NK-92 (cell line): ENCODE data around the gene MARK2.

Experiments
- DNase-seq: peaks from one replicate; lab custom pipeline; 2025; ENCODE audit not compliant: unreplicated experiment; lab: John Stamatoyannopoulos, UW

Gene MARK2

GRCh38 chr11:63907808-63908530 is 69.1 kb downstream of the MARK2 start:
- DNase-seq, result no peak

GRCh38 chr11:63908631-63909401 is 69.9 kb downstream of the MARK2 start:
- no peak for DNase-seq

DNA sequence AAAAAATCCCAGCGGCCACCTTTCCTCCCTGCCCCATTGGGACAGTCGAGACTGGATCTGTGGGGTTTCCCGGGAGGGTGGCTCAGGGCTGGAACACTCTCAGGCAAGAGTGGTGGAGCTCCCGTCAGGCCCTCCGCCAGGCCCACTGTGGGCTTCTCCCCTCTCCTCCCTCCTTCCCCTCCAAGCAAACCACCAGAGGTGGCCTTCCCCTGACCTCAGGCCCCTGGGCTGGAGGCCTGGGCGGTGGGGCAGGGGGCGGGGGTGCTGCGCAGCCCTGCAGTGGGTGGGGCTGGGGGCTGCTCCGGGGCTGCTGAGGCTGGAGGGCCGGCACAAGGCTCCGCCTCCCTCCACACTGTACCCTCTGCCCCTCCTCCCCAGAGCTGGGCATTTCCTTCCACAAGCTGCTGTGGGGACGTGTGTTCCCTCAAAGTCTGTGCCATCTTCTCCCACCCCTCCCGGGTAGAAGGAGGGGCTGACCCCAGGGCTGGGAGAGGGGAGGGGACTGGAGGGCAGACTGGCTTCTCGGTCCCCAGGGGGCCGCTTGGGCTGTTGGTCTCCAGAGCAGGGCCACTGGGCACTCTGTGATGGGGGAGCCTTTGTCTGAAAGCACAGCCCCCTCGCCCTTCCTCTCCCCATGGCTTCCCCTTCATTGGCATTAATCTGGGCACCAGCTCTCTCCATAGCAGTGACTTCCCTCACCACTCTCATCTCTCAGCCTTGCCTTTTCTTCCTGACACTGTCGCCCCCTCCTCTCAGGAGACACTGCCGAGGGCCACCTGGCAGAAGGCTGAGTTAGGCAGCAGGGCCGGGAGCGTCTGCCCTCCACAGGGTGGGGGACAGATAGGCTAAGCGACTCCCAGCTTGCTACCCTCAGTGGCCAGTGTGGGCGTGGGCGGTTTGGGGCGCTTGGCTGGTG is 70.9 kb downstream of the MARK2 start:
- no peak for DNase-seq

- no peak for DNase-seq
Observed at GRCh38 chr11:63910675-63911074, 71.8 kb downstream of the MARK2 start.

DNA sequence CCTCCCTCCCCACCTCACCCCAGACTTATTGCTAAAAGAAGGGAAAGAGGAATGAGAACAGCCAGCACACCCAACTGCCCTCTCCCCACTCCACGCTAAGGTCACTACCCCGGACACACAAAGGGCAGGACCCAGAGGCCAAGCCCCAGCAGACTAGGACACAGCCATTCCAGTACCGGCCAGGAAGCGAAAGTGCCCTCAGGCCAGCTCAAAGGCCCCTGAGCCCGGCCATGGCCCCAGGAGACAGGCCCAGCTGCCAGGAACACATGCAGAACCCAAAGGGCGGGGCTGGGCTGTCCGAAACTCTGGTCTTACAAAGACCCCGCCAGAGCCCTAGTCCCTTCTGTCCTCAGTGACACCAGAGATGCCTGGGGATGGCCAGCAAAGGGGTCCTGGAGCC is 72.5 kb downstream of the MARK2 start:
- no peak for DNase-seq

- no peak for DNase-seq
Observed at GRCh38 chr11:63911876-63912275, 73.0 kb downstream of the MARK2 start.

GRCh38 chr11:63912678-63913077 is 73.8 kb downstream of the MARK2 start:
- DNase-seq, result no peak

DNA sequence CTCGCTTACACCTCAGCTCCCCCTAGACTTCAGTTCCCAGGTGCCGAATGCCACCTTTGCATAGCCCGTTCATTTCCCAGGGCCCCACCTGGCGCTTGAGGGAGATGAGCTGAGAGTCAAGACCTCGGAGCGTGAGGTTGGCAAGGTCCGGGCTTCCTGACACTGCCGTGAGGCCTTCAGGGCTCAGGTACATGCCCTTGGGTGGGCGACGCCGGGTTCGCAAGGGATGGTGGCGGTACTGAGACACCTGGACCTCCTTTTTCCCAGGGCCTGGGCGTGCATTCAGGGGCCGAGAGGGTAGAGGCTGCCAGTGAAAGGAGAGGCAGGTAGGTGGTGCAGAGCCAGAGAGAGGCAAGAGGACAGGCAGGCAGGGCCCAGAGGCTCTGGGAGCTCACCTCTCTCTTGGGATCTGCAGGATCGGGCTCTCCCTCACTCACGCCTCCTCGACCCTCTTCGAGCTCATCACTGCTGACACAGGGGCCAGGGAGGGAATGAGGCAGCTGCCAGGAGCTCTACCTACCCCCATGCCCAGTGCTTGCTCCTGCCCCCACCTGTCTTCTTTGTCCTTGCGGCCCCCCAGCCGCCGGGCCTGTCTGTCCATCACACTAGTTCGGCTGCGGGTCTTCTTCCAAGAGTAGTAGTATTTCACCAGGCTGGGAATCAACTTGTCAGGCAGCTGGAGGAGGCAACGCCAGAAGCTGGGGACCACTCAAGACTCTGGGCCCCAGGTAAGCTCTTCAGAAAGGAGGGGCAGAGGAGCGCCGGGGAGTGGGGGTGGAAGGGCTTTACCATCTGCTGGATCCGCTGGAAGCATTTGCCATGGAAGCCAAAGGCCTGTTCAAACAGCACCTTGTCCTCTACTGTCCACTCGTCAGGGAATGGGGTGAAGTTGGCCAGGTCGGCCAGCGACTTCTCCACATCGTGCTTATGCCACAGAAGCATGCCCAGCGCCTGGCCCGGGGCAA is 75.2 kb downstream of the MARK2 start:
- DNase-seq, result no peak

GRCh38 chr11:63914896-63915691 is 76.2 kb downstream of the MARK2 start:
- no peak for DNase-seq

DNA sequence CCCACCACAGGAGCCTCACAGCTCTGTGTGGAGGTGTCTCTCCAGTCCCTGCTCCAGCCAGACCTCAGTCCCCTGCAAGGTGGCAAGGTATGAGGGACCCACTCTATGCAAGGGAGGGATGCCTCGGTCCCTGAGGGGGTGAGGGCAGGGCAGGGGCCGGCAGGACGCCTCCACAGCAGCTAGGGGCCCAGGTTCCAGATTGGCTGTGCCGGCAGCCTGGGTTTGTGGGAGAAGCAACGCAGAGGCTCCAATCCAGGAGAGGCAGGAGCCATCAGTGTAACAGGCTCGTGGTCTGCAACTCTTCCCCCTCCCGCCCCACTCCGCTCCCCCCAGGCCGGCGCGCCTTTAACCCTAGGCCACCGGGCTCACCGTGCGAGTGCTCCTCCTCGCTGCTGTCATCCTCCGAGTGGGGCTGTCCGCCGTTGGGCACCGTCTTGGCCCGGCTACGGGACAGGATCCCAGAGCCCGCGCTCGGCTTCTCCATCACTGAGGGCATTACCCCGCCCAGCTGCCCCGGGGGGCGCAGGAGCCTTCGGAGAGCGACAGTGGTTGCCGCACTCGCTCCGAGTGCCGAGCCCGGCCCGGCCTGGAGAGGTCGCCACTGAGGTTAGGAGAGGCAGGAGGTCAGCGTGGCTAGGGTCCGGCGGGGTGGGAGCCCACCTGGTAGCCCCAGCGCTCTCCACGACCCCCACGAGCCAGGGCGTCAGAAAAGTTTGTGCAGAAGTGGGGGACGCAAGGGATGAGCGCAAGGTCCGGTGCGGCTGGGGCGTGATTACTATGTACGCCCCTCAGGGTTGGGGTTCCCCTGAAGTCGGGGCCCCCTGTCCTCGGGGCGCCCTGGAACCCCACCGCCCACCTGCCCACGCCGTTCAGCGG is 77.3 kb downstream of the MARK2 start:
- no peak for DNase-seq

- DNase-seq, result no peak
Observed at GRCh38 chr11:63916837-63917691, 78.2 kb downstream of the MARK2 start, which contains the start of gene RCOR2. RCOR2 (minus strand) TSS chr11:63917164; CDS start chr11:63916456, 708 bp downstream.

GRCh38 chr11:63917692-63918506 is 79.0 kb downstream of the MARK2 start:
- DNase-seq, result no peak

DNA sequence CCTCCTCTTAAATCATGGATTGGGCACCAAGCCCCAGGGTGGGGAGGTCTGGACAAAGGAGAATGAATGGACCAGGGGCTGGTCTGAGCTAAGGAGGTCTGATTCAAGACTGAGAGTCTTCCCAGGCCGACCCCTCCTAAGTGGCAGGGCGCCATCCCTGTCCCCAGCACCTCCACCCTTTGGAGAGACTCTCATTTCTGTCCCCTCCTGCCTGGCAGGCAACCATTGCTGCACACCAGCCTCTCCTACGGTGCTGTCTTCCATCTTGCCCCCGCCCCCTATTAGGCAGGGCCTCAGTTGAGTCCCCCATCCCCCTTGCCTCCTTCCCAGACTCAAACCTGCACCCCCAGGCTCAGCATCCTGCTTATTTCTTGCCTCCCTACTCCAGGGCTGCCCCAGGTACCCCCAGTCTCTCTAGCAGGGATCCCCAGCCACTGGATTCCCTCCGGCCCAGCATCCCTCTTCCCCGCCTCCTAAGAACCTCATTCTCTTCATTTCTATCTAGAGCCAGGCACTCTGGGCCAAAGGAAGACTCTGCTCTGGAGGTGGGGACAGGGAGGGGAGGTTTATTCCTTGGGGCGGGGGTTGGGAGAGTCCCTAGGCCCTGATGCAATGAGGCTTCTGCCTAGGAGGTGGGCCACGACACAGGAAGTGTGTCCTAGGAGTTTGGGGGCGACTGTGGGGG is 79.7 kb downstream of the MARK2 start:
- no peak for DNase-seq

GRCh38 chr11:63919267-63920125 is 80.6 kb downstream of the MARK2 start:
- DNase-seq, result no peak
